Fibroblast of the aortic adventitia (primary cell): ENCODE data around the gene CEP290. TPM values are rescaled to one million over a fixed set of nuclear protein-coding genes. Genes with fewer than 3 reads are reported as not detected.

ENCODE experiments used
- DNase-seq: peaks from one replicate; pipeline ENCODE4 v3.0.0-alpha.2; 2010; ENCODE audit warnings: low read depth
- H3K4me3 ChIP-seq: 2 replicates; pipeline ENCODE4 v1.5.1; 2011; ENCODE audit warnings: low read depth, mild to moderate bottlenecking, control low read depth, low read length, moderate library complexity
- total RNA-seq: library from RNA; depleted of rRNA; stranded (reverse); fragments of >200 nt; gene quantifications from 2 replicates; pipeline ENCODE4 v1.2.3, GENCODE V29; 2012; ENCODE audit warnings: low replicate concordance
- TF ChIP-seq, protein P1 (sequence below): IDR thresholded peaks from 2 replicates; pipeline ENCODE4 v1.5.1; 2011; ENCODE audit warnings: mild to moderate bottlenecking, low read length, control low read depth, inconsistent platforms; ENCODE audit not compliant: insufficient read depth

Gene CEP290
- total RNA-seq, 1 donor: 20.2 TPM

DNA sequence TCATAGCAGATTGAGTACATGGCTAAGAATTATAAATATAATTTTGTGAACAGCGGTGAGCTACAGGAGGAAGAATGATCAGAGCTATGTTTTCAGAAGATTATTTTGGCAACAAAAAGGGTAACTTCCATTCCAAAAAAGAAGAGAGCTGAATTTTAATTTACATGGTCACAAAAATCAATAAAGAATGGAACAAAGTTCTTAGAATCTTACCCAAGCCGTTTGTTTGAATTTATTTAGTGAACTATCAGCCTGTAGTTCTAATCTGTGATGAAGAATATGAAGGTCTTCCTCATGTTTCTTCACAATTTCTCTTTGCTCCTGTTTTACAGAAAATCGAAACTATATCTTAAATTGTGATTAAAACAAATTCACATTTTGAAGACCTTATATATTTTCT lies 58.3 kb downstream of the CEP290 start:
- no peak overlapping the region for H3K4me3 ChIP-seq
- TF ChIP-seq, protein P1, sequence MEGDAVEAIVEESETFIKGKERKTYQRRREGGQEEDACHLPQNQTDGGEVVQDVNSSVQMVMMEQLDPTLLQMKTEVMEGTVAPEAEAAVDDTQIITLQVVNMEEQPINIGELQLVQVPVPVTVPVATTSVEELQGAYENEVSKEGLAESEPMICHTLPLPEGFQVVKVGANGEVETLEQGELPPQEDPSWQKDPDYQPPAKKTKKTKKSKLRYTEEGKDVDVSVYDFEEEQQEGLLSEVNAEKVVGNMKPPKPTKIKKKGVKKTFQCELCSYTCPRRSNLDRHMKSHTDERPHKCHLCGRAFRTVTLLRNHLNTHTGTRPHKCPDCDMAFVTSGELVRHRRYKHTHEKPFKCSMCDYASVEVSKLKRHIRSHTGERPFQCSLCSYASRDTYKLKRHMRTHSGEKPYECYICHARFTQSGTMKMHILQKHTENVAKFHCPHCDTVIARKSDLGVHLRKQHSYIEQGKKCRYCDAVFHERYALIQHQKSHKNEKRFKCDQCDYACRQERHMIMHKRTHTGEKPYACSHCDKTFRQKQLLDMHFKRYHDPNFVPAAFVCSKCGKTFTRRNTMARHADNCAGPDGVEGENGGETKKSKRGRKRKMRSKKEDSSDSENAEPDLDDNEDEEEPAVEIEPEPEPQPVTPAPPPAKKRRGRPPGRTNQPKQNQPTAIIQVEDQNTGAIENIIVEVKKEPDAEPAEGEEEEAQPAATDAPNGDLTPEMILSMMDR: no peak
- DNase-seq: no peak

DNA sequence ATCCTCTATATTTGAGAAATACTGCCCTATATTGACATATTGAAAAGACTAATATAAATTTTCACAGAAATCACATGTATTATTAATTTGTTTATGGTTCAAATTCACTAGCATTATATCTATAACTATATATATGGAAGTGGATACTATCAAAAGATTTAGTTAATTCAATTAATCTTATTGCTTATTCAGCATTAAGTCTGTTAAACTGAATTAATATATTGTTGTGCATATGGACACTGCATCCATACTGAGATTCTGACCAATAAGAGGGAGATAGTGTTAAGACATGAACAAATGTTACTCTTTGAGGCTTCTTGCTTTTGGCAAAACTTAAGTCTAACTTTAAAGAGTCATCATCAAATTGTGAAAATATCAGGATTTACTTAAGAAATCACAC lies 60.6 kb downstream of the CEP290 start:
- H3K4me3 ChIP-seq: no peak overlapping the region
- DNase-seq: no peak
- TF ChIP-seq, protein P1: no peak

DNA sequence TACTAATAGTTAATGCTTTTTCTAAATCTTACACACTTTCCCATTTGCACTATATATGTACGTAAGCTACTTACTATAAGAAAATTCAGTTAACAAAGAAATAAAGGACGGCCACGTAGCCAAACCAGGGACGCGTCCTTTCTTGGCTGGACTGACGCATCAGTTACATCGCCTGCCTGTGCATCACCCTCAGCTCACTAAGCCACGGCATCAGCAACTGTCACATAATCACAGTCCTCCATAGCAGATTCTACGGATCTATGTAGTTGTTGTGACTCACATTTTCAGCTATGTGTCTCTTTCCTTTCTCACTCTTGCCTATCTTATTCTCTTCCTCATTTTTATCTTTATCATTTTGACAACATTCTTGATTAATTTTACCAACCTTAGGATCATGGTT lies 74.6 kb downstream of the CEP290 start:
- no peak overlapping the region for H3K4me3 ChIP-seq
- TF ChIP-seq, protein P1: no peak
- no peak for DNase-seq

DNA sequence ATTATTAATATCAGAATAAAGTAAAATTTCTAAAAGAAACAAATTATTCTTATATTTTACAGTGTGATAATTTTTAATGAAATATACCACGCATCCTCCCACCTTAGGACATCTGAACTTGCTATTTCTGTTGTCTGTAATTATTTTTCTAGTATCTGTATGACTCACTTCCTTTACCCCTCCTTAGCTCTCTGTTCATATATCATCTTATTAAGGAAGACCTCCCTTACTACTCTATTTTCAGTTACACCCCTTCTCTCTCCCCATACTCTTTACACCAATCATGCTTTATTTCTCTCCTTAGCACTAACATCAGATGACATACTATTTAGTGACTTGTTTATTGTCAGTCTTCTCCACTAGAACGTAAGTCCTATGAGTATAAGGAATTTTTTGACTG lies 78.5 kb downstream of the CEP290 start:
- no peak for DNase-seq
- TF ChIP-seq, protein P1: no peak
- no peak overlapping the region for H3K4me3 ChIP-seq

DNA sequence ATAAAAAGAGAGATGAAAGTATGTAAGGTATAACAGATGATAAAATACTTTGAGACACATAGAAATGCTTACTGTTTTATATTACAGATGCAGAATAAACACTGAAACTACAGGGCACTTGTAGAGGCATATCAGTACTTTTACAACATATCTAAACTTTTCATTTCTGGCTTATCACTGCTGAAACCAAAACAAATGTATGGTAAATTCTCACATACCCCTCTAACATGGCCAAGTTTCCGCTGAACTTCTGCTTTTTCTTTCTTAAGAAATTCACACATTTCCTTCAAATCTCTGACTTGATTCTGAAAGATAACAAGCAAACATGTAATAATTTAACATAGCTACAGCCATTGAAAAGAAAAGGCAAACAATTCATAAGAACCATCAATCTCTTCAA lies 79.4 kb downstream of the CEP290 start:
- no peak overlapping the region for H3K4me3 ChIP-seq
- TF ChIP-seq, protein P1: no peak
- no peak for DNase-seq

DNA sequence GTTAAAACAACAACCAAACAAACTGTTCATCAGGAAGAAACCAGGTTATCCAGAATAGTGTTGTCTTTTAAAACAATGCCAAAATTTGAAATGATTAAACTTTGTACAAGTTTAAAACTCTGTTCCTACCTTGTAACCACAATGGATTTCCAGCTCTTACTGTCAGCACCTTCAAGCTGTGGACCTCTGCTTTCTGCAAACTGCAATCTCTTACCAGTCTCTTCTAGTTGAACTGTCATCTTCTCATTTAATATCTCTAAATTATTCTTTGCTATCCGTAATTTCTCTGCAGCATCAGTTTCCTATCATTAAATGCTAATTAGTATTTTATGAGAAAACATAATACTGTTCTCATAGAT lies 83.2 kb downstream of the CEP290 start:
- no peak overlapping the region for H3K4me3 ChIP-seq
- no peak for DNase-seq
- TF ChIP-seq, protein P1: no peak

DNA sequence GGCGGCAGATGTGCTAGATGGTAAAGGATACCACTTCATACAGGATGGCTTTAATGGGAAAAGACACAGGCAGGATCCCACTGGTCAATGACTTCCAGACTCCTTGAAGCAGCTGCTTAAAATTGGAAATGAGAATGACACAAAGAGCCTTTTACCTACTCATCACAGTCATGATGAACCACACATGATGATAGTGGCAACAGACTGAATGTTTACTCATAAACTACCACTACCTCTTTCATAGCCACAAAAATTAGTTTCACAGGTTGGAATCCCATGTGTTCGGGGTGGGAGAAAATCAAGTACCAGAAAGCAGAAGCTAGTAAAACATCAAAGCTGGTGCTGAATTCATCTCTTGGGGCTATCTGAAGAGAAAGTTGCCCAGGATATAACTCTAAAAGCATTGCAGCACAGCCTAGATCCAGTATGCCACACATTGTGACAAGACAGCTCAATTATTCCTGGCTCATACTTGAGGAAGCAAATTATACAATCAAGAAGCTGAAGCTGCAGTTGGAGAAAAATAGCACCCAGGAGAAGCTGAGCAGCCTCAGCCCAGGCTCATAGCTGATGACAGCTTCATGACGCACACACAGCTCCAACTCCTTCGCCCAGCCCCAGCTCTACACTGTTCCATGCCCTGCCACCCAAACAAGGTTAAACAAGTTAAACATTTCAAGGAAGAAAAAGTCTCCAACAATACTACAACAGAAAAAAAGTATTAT lies 83.7 kb downstream of the CEP290 start:
- DNase-seq: peak; percentile 65
- TF ChIP-seq, protein P1: no peak
- no peak overlapping the region for H3K4me3 ChIP-seq
